Midbrain (tissue), 1 donor: ENCODE measurements around the gene MAPKBP1.
"Not testable (repeated sequence)": the region's sequence is repeated elsewhere in the genome, so short reads cannot be mapped to it uniquely, and the experiment has no call there.

Experiments used
- DNase-seq: peaks from one replicate; lab custom pipeline; 2025; lab: John Stamatoyannopoulos, UW

MAPKBP1 gene

GRCh38 chr15:41827880-41828806 lies 53.9 kb downstream of the MAPKBP1 start, which contains the start of gene JMJD7:
TSS of gene JMJD7 (plus strand) at chr15:41828092. CDS start at chr15:41828125, 33 bp downstream.
- peak; percentile 93 for DNase-seq

GRCh38 chr15:41828807-41829141 lies 54.5 kb downstream of the MAPKBP1 start:
- no peak for DNase-seq

- no peak for DNase-seq
Measured at GRCh38 chr15:41829959-41830646, 55.8 kb downstream of the MAPKBP1 start.

- DNase-seq = not testable (repeated sequence)
Measured at GRCh38 chr15:41831291-41831690, 57.0 kb downstream of the MAPKBP1 start.

GRCh38 chr15:41832208-41832607 lies 57.9 kb downstream of the MAPKBP1 start:
- DNase-seq = no peak

GRCh38 chr15:41832875-41833274 lies 58.6 kb downstream of the MAPKBP1 start:
- DNase-seq = no peak

- no peak for DNase-seq
Measured at GRCh38 chr15:41834096-41834495, 59.8 kb downstream of the MAPKBP1 start.

GRCh38 chr15:41836073-41836472 lies 61.8 kb downstream of the MAPKBP1 start:
- no peak for DNase-seq

GRCh38 chr15:41836713-41837454 lies 62.6 kb downstream of the MAPKBP1 start:
- DNase-seq = no peak

- no peak for DNase-seq
Measured at GRCh38 chr15:41838400-41838897, 64.2 kb downstream of the MAPKBP1 start, which contains the start of gene PLA2G4B. TSS of gene PLA2G4B (plus strand) at chr15:41838847. CDS start at chr15:41838914, 67 bp downstream.

- DNase-seq = no peak
Measured at GRCh38 chr15:41839781-41840491, 65.7 kb downstream of the MAPKBP1 start.

- DNase-seq = no peak
Measured at GRCh38 chr15:41840673-41841072, 66.4 kb downstream of the MAPKBP1 start.

- no peak for DNase-seq
Measured at GRCh38 chr15:41841131-41841530, 66.8 kb downstream of the MAPKBP1 start.

GRCh38 chr15:41842229-41842628 lies 67.9 kb downstream of the MAPKBP1 start:
- DNase-seq = no peak

GRCh38 chr15:41843571-41843970 lies 69.3 kb downstream of the MAPKBP1 start:
- DNase-seq = no peak

- DNase-seq = no peak
Measured at GRCh38 chr15:41844814-41845213, 70.5 kb downstream of the MAPKBP1 start.

- DNase-seq = no peak
Measured at GRCh38 chr15:41847206-41847605, 72.9 kb downstream of the MAPKBP1 start.

GRCh38 chr15:41847981-41848380 lies 73.7 kb downstream of the MAPKBP1 start:
- DNase-seq = no peak

- DNase-seq = no peak
Measured at GRCh38 chr15:41848631-41849030, 74.3 kb downstream of the MAPKBP1 start.

- DNase-seq = no peak
Measured at GRCh38 chr15:41849204-41849603, 74.9 kb downstream of the MAPKBP1 start.

GRCh38 chr15:41849861-41850260 lies 75.6 kb downstream of the MAPKBP1 start:
- no peak for DNase-seq
